Left renal pelvis (tissue), 4 donors: ENCODE measurements around the gene RGSL1. TPM values are rescaled to one million over a fixed set of nuclear protein-coding genes. Genes with fewer than 3 reads are reported as not detected.

Experiments
- DNase-seq, 4 donors: peaks; one replicate each; pipeline ENCODE4 v3.0.0-alpha.2; 2013; ENCODE audit warnings: low read depth in 4 of 4, low spot score in 3 of 4
- polyA plus RNA-seq, 4 donors: library from polyadenylated mRNA; unstranded; fragments of 120-200 nt; gene quantifications; one replicate each; pipeline ENCODE4 v1.2.1, GENCODE V29; 2013; ENCODE audit not compliant: insufficient read length in 4 of 4

Gene RGSL1
- polyA plus RNA-seq, 4 donors, result 0.20 TPM; not detected in 3

DNA sequence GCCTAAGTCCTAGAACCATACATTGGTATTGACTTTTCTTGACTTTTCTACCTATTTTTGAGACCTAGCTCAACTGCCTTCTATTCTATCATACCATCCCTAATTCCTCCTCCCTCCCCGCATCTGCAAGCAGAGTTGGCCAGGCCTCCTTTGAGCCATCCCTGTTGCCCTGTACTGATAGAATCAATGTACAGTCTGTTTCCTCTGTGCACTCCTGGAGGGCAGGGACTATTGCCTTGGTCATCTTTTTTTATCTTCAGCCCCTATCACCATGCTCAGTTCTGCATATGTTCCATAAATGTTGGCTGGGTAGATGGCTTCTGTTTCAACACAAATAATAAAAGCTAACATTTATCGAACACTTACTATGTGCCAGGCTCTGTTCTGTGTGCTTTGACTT is 158.3 kb downstream of the RGSL1 start:
- DNase-seq, result no peak

- DNase-seq, result no peak
Observed at GRCh38 chr1:182608845-182609610, 159.1 kb downstream of the RGSL1 start.

Other genes starting within 250 kb of the RGSL1 start
- 100 to 1,000 TPM; 278 to 306 (median 290) TPM for gene GLUL, start 58.4 kb upstream of the RGSL1 start, polyA plus RNA-seq
- under 1 TPM; 0.06 to 0.12 (median 0.10) TPM for gene TEDDM1, start 49.5 kb upstream of the RGSL1 start, polyA plus RNA-seq
- gene RNASEL, start 139.1 kb downstream of the RGSL1 start, polyA plus RNA-seq, result 10 to 100 TPM in 3 of 4 donors, 1 to 10 TPM in 1; 6.0 to 11.8 (median 10.7) TPM
- gene RGS16, start 154.2 kb downstream of the RGSL1 start, polyA plus RNA-seq, result 1 to 10 TPM in 3 of 4 donors, under 1 TPM in 1; 0.82 to 8.6 (median 2.2) TPM
- gene RGS8, start 234.4 kb downstream of the RGSL1 start, polyA plus RNA-seq, result under 1 TPM in 3 of 4 donors, not detected in 1; 0.03 to 0.07 (median 0.03) TPM